H1 (cell line): ENCODE results near the gene SPTAN1.

Experiments used
- ATF3 ChIP-seq: IDR thresholded peaks from 2 replicates; pipeline ENCODE4 v1.6.1; 2011; ENCODE audit warnings: low read depth, mild to moderate bottlenecking, low read length; ENCODE audit not compliant: insufficient read depth
- CEBPB ChIP-seq: IDR thresholded peaks from 2 replicates; pipeline ENCODE4 v1.6.1; 2012; ENCODE audit warnings: low read depth, low read length
- CHD7 ChIP-seq: fragments of 300-600 bp; sonication (generic); IDR thresholded peaks from 2 replicates; pipeline ENCODE4 v1.7.1; 2012; ENCODE audit warnings: low read length, moderate library complexity, mild to moderate bottlenecking, inconsistent platforms; ENCODE audit not compliant: insufficient replicate concordance
- CTCF ChIP-seq, 3 experiments: IDR thresholded peaks; 1 replicate in 2 of 3; 2 replicates in 1 of 3; pipeline versions ENCODE4 v1.5.1 to v1.6.1; 2011; ENCODE audit warnings: low read length in 3 of 3, mild to moderate bottlenecking in 3 of 3, inconsistent platforms in 2 of 3, low read depth in 1 of 3, moderate library complexity in 1 of 3; ENCODE audit not compliant: insufficient read depth in 1 of 3; ENCODE audit errors: control extremely low read depth in 1 of 3
- EP300 ChIP-seq, 2 experiments: IDR thresholded peaks; 1 replicate in 1 of 2; 2 replicates in 1 of 2; pipeline ENCODE4 v1.6.1; 2011 to 2012; ENCODE audit warnings: low read depth in 2 of 2, low read length in 2 of 2, mild to moderate bottlenecking in 2 of 2, borderline replicate concordance in 1 of 2, inconsistent platforms in 1 of 2, moderate library complexity in 1 of 2
- KDM1A ChIP-seq: fragments of 200-600, 300-600 bp; sonication (generic); IDR thresholded peaks from 2 replicates; pipeline ENCODE4 v1.7.1; 2016; ENCODE audit warnings: mild to moderate bottlenecking, low read length, borderline replicate concordance
- MAX ChIP-seq: IDR thresholded peaks from 2 replicates; pipeline ENCODE4 v1.6.1; 2012; ENCODE audit warnings: inconsistent platforms
- NRF1 ChIP-seq: IDR thresholded peaks from 2 replicates; pipeline ENCODE4 v1.6.1; 2011; ENCODE audit warnings: mild to moderate bottlenecking, low read depth, low read length, improper control_type of control experiment
- POLR2A ChIP-seq, 2 experiments: IDR thresholded peaks; 1 replicate in 1 of 2; 2 replicates in 1 of 2; pipeline ENCODE4 v1.6.1; 2011; ENCODE audit warnings: low read depth in 2 of 2, low read length in 2 of 2, mild to moderate bottlenecking in 2 of 2; ENCODE audit errors: control extremely low read depth in 1 of 2
- POLR2AphosphoS5 ChIP-seq: IDR thresholded peaks from 2 replicates; pipeline ENCODE4 v1.6.1; 2011; ENCODE audit warnings: low read depth, low read length
- RAD21 ChIP-seq, 2 experiments: IDR thresholded peaks in 1 of 2; conservative IDR thresholded peaks in 1 of 2; 2 replicates each; pipeline ENCODE4 v1.6.1; 2011; ENCODE audit warnings: low read depth in 2 of 2, low read length in 2 of 2, improper control_type of control experiment in 1 of 2, inconsistent platforms in 1 of 2, mild to moderate bottlenecking in 1 of 2, moderate library complexity in 1 of 2
- SP1 ChIP-seq: IDR thresholded peaks from 2 replicates; pipeline ENCODE4 v1.6.1; 2011; ENCODE audit warnings: low read depth, low read length
- TCF12 ChIP-seq: IDR thresholded peaks from 2 replicates; pipeline ENCODE4 v1.6.1; 2011; ENCODE audit warnings: low read depth, mild to moderate bottlenecking, low read length

- TF ChIP-seq POLR2AphosphoS5 (no peak), EP300 (IDR thresholded peaks at IDR 0.05; ENCODE audit: borderline replicate concordance in 1 of 2, low read depth in 2 of 2, low read length in 2 of 2) (no peak), CTCF (IDR thresholded peaks at IDR 0.05; ENCODE audit: control extremely low read depth in 1 of 3, insufficient read depth in 1 of 3, low read depth in 1 of 3, low read length in 3 of 3) (no peak), NRF1 (no peak), POLR2A (IDR thresholded peaks at IDR 0.05; ENCODE audit: control extremely low read depth in 1 of 2, low read depth in 2 of 2, low read length in 2 of 2) (no peak), SP1 (no peak), CEBPB (no peak), TCF12 (no peak), RAD21 (IDR thresholded peaks at IDR 0.05 in 1 of 2, conservative IDR thresholded peaks at IDR 0.05 in 1 of 2; ENCODE audit: low read depth in 2 of 2, low read length in 2 of 2) (no peak), MAX (no peak), KDM1A (no peak), CHD7 (no peak), ATF3 (no peak)
These were observed 682 bp upstream of the SPTAN1 start for GRCh38 chr9:128551657-128552152.
